Subcutaneous adipose tissue (tissue), 4 donors: ENCODE measurements around the gene OTX2. TPM values are rescaled to one million over a fixed set of nuclear protein-coding genes. Genes with fewer than 3 reads are reported as not detected.

Experiments
- CTCF ChIP-seq: fragments of 450-650 bp; IDR thresholded peaks from one replicate; pipeline ENCODE4 v1.5.1; 2016; ENCODE audit warnings: low read depth, mild to moderate bottlenecking, control low read depth, antibody characterized with exemption, moderate library complexity
- total RNA-seq, 4 donors: library from RNA; depleted of rRNA; stranded (reverse); fragments of >200 nt; gene quantifications; one replicate each; pipeline ENCODE4 v1.1.0, GENCODE V29; 2016

The OTX2 gene
- total RNA-seq, 4 donors from 2014 or later, result not detected

GRCh38 chr14:56794088-56794556 is 16.2 kb downstream of the OTX2 start:
- TF ChIP-seq CTCF, result no peak

GRCh38 chr14:56789955-56790354 is 20.3 kb downstream of the OTX2 start:
- no peak for TF ChIP-seq CTCF

- TF ChIP-seq CTCF, result no peak
Measured at GRCh38 chr14:56787530-56787929, 22.7 kb downstream of the OTX2 start.

- no peak for TF ChIP-seq CTCF
Measured at GRCh38 chr14:56782711-56783110, 27.6 kb downstream of the OTX2 start.

- no peak for TF ChIP-seq CTCF
Measured at GRCh38 chr14:56774503-56774902, 35.8 kb downstream of the OTX2 start.

- no peak for TF ChIP-seq CTCF
Measured at GRCh38 chr14:56770512-56770911, 39.8 kb downstream of the OTX2 start.

GRCh38 chr14:56760164-56760914 is 49.9 kb downstream of the OTX2 start:
- no peak for TF ChIP-seq CTCF
